SK-N-SH (cell line): ENCODE measurements around the gene NSMCE1.

Experiments used
- YY1 ChIP-seq: IDR thresholded peaks from 2 replicates; pipeline ENCODE4 v1.4.0; 2012; ENCODE audit warnings: low read depth, mild to moderate bottlenecking
- TF ChIP-seq, protein P1 (sequence below): fragments of 200-600 bp; sonication (generic); IDR thresholded peaks from 2 replicates; pipeline ENCODE4 v1.6.1; 2017; ENCODE audit warnings: antibody characterized with exemption, mild to moderate bottlenecking, moderate library complexity

DNA sequence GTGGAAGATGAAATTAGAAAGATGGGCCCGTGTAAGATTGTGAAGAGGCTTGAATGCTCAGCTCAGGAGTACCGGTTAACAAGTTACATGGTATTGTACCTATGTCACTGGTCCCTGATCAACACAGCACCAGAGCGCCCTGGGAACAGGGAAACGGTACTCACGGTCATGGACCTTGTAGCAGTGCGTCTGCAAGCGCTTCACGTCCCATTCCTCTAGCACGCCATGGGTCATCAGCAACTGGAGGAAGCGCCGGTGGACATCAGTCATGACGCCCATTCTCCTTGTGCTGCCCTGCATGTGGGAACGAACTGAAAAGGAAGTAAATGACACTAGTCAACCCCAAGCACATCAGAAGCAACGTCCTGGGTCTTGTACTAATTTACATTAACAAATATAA lies 11.3 kb downstream of the NSMCE1 start:
- TF ChIP-seq, protein P1, sequence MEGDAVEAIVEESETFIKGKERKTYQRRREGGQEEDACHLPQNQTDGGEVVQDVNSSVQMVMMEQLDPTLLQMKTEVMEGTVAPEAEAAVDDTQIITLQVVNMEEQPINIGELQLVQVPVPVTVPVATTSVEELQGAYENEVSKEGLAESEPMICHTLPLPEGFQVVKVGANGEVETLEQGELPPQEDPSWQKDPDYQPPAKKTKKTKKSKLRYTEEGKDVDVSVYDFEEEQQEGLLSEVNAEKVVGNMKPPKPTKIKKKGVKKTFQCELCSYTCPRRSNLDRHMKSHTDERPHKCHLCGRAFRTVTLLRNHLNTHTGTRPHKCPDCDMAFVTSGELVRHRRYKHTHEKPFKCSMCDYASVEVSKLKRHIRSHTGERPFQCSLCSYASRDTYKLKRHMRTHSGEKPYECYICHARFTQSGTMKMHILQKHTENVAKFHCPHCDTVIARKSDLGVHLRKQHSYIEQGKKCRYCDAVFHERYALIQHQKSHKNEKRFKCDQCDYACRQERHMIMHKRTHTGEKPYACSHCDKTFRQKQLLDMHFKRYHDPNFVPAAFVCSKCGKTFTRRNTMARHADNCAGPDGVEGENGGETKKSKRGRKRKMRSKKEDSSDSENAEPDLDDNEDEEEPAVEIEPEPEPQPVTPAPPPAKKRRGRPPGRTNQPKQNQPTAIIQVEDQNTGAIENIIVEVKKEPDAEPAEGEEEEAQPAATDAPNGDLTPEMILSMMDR: no peak
- TF ChIP-seq YY1: no peak
